ENCODE measurements around the gene APPBP2. TPM values are rescaled to one million over a fixed set of nuclear protein-coding genes. Genes with fewer than 3 reads are reported as not detected.

APPBP2 gene
- total and polyA plus RNA-seq, 2 of the 8 experiments (the other 6 are each of a cell fraction or from before 2014, with no cell fraction given) = 3.3 to 18.0 TPM

- CTCF ChIA-PET (ENCODE audit: partially characterized antibody) = interaction anchor here (0.7 to 1.4 kb wide), 2 partner anchors 48 to 99 kb away, joined by 3 read pairs; no protein-coding TSS in a partner anchor
- 94% methylated on average over 1 of the region's 1 CpG; no CpG with 5 or more reads in 1 of the 2 experiments for WGBS, 2 experiments (ENCODE audit: extremely low coverage in 1 of 2, insufficient coverage in 1 of 2, insufficient read length in 1 of 2, insufficient replicate concordance in 2 of 2, low coverage in 1 of 2, low lambda C conversion rate in 2 of 2, missing lambda C conversion rate in 1 of 2)
Measured at GRCh38 chr17:60415146-60415545, 110.9 kb downstream of the APPBP2 start.

More at GRCh38 chr17:60415146-60415545, 110.9 kb downstream of the APPBP2 start:
- Histone ChIP-seq H3K27ac (ENCODE audit: low read depth, low read length) (no peak overlapping the region), H3K56ac (replicated peaks; ENCODE audit: insufficient read length, low read depth, low read length) (no peak overlapping the region), H4K8ac (ENCODE audit: extremely low read depth, insufficient read depth, low read length) (no peak overlapping the region), H3K23ac (ENCODE audit: insufficient read length) (no peak overlapping the region), H3K79me1 (ENCODE audit: low read depth, low read length) (no peaks in the 10 kb centered on the region), H4K91ac (replicated peaks; ENCODE audit: insufficient read length, low read length) (no peak overlapping the region), H2BK15ac (ENCODE audit: low read length) (no peak overlapping the region), H3K9ac (replicated peaks in 1 of 4; ENCODE audit: extremely low read depth in 1 of 4, low read depth in 3 of 4, low read length in 3 of 4) (no peak overlapping the region), H3K4me3 (ENCODE audit: extremely low read depth in 1 of 4, insufficient read depth in 2 of 4, low read depth in 3 of 4, low read length in 4 of 4) (no peak overlapping the region), H3K18ac (ENCODE audit: extremely low read depth, low read length) (no peak overlapping the region), H2BK12ac (ENCODE audit: low read depth, low read length) (no peak overlapping the region), H3K14ac (ENCODE audit: insufficient read length) (no peak overlapping the region), H2BK20ac (ENCODE audit: low read length) (no peak overlapping the region), H2AFZ (ENCODE audit: low read length) (0 out of 2 replicates have a peak overlapping the region, but pooled peaks have one; percentile 11), H3K4me2 (ENCODE audit: insufficient read depth in 1 of 2, low read depth in 2 of 2, low read length in 2 of 2) (no peak overlapping the region), H2BK120ac (replicated peaks; ENCODE audit: low read depth, low read length) (no peak overlapping the region), H3K36me3 (ENCODE audit: control insufficient read depth in 2 of 4, insufficient read depth in 4 of 4, low read length in 3 of 4) (no peaks in the 10 kb centered on the region), H3K4me1 (replicated peaks in 1 of 4; ENCODE audit: control insufficient read depth in 3 of 4, insufficient read depth in 4 of 4, low read length in 3 of 4) (no peaks in the 10 kb centered on the region), H2AK5ac (ENCODE audit: low read depth, low read length) (no peak overlapping the region), H3K27me3 (replicated peaks in 1 of 4; ENCODE audit: control insufficient read depth in 3 of 4, extremely low read depth in 1 of 4, insufficient read depth in 3 of 4, low read length in 3 of 4) (no peaks in the 10 kb centered on the region), H3K9me3 (ENCODE audit: insufficient read depth in 2 of 2, low read depth in 1 of 2, low read length in 1 of 2) (peaks cover 0 to under 1% of the 10 kb centered on the region in 2 experiments; a peak in 1 of 4 replicates), H3K4ac (replicated peaks; ENCODE audit: insufficient read length, low read depth, low read length) (no peak overlapping the region), H3K23me2 (ENCODE audit: low read depth, low read length) (no peaks in the 10 kb centered on the region), H4K20me1 (replicated peaks in 1 of 2; ENCODE audit: control insufficient read depth in 1 of 2, insufficient read depth in 2 of 2, low read length in 2 of 2) (no peaks in the 10 kb centered on the region), H3K79me2 (ENCODE audit: control insufficient read depth in 1 of 2, insufficient read depth in 2 of 2, low read length in 2 of 2) (no peaks in the 10 kb centered on the region), H4K5ac (ENCODE audit: insufficient read length, low read depth, low read length) (no peak overlapping the region), H2BK5ac (ENCODE audit: low read depth, low read length) (no peak overlapping the region)
- POLR2A ChIA-PET (ENCODE audit: partially characterized antibody) = interaction anchor here (2.4 kb wide), 1 partner anchor 11 kb away, joined by 7 read pairs; no protein-coding TSS in a partner anchor
- FAIRE-seq (no peak), DNase-seq (ENCODE audit: low read depth in 1 of 2, low spot score in 2 of 2) (no peak)
- TF ChIP-seq CTCF (IDR thresholded peaks at IDR 0.05; ENCODE audit: control extremely low read depth in 1 of 3, insufficient read depth in 1 of 3, low read depth in 1 of 3, low read length in 3 of 3) (no peak), TEAD4 (IDR thresholded peaks at IDR 0.05; ENCODE audit: low read depth, low read length) (no peak), TCF12 (IDR thresholded peaks at IDR 0.05; ENCODE audit: low read depth, low read length) (no peak), NRF1 (IDR thresholded peaks at IDR 0.05; ENCODE audit: low read depth, low read length) (no peak), RXRA (IDR thresholded peaks at IDR 0.05; ENCODE audit: insufficient read depth, low read depth, low read length) (no peak)

All from H1 (cell line).